Adrenal gland (tissue), 12 donors: ENCODE measurements around the gene CNTN4. TPM values are rescaled to one million over a fixed set of nuclear protein-coding genes. Genes with fewer than 3 reads are reported as not detected.

Experiments
- DNase-seq, 7 donors: peaks; one replicate each; pipeline ENCODE4 v3.0.0-alpha.2; 2019 to 2020
- H3K27ac ChIP-seq, 5 donors: fragments of 200-600 bp; sonication (generic) in 4 of 5; 1 replicate in 3 of 5; 2 replicates in 2 of 5; pipeline versions ENCODE4 v1.5.1 to v1.8.0; 2016 to 2020; ENCODE audit warnings: mild to moderate bottlenecking in 1 of 5
- H3K27me3 ChIP-seq: fragments of 200-600 bp; 2 replicates; pipeline ENCODE4 v1.8.0; 2021
- H3K36me3 ChIP-seq, 2 donors: fragments of 200-600 bp; replicated peaks in 1 of 2; 1 replicate in 1 of 2; 2 replicates in 1 of 2; pipeline versions ENCODE4 v1.5.1 to v1.8.0; 2018 to 2022
- H3K4me1 ChIP-seq, 2 donors: fragments of 200-600 bp; replicated peaks in 1 of 2; 1 replicate in 1 of 2; 2 replicates in 1 of 2; pipeline versions ENCODE4 v1.5.1 to v1.8.0; 2018 to 2021
- H3K4me3 ChIP-seq, 4 donors: fragments of 200-600 bp; sonication (generic) in 3 of 4; one replicate each; pipeline ENCODE4 v1.5.1; 2016 to 2018
- H3K9me3 ChIP-seq, 3 donors: fragments of 200-600 bp; sonication (generic) in 1 of 3; replicated peaks in 1 of 3; 1 replicate in 2 of 3; 2 replicates in 1 of 3; pipeline versions ENCODE4 v1.5.1 to v1.8.0; 2016 to 2021
- POLR2A ChIP-seq, 2 donors: fragments of 450-650 bp; IDR thresholded peaks; one replicate each; pipeline ENCODE4 v1.6.1; 2017; ENCODE audit warnings: antibody characterized with exemption in 2 of 2, mild to moderate bottlenecking in 2 of 2, moderate library complexity in 1 of 2
- whole genome bisulfite sequencing, 4 donors: extraction: QIAGEN DNeasy Blood & Tissue Kit in 2 of 4; methylation state at CpG; one replicate each; pipeline versions ENCODE4 v1.1.5 to v1.1.7; 2013 to 2017; 5-methylcytosine and 5-hydroxymethylcytosine counted together
- intact Hi-C, 2 donors: fragments of 100-400 bp; cut with DNase I; formaldehyde crosslinking; loops; one replicate each; pipeline versions ENCODE4 v1.14.1 to v1.15.0; 2022 to 2023
- polyA plus RNA-seq, 3 donors: library from polyadenylated mRNA; stranded (reverse); fragments of 200-250 nt in 2 of 3; fragments of 350-450 nt in 1 of 3; fragmentation: Illumina TruSeq in 1 of 3; extraction: RNeasy Lipid Tissue Mini Kit (QIAGEN cat#74804) in 1 of 3; gene quantifications; one replicate each; pipeline ENCODE4 v1.2.3, GENCODE V29; 2013 to 2014
- total RNA-seq, 9 donors: library from RNA; depleted of rRNA in 4 of 9; stranded (reverse); fragments of >200 nt in 4 of 9; fragments of 120-200 nt in 1 of 9; fragmentation: NEBNext Ultra II Directional in 1 of 9; extraction: Animal tissue kit (Norgen Biotek cat#: 25700) in 1 of 9; gene quantifications; one replicate each; pipeline versions ENCODE4 v1.1.0 to v1.2.4, GENCODE V29; 2013 to 2023
- TF ChIP-seq, protein P1 (sequence below), 6 experiments: fragments of 450-650 bp in 4 of 6; fragments of 200-600 bp in 2 of 6; sonication (generic) in 1 of 6; IDR thresholded peaks; 1 replicate in 5 of 6; 2 replicates in 1 of 6; pipeline versions ENCODE4 v1.5.1 to v1.8.0; 2016 to 2021; ENCODE audit warnings: antibody characterized with exemption in 6 of 6, mild to moderate bottlenecking in 2 of 6, moderate library complexity in 1 of 6
- donor health status: healthy with polysubstance abuse.
- donor health status: Bipolar disorder and iron deficiency.
- donor health status: DM: yes; HTN: yes; CAD: no.
- donor health status: DM: no; HTN: no; CAD: no.
- donor health status: DM: no; HTN: no; CAD: no.
- donor health status: DM: yes; HTN: yes; CAD: no.

Gene CNTN4
- total and polyA plus RNA-seq, 12 donors = 0.17 to 9.2 (median 1.6) TPM

DNA sequence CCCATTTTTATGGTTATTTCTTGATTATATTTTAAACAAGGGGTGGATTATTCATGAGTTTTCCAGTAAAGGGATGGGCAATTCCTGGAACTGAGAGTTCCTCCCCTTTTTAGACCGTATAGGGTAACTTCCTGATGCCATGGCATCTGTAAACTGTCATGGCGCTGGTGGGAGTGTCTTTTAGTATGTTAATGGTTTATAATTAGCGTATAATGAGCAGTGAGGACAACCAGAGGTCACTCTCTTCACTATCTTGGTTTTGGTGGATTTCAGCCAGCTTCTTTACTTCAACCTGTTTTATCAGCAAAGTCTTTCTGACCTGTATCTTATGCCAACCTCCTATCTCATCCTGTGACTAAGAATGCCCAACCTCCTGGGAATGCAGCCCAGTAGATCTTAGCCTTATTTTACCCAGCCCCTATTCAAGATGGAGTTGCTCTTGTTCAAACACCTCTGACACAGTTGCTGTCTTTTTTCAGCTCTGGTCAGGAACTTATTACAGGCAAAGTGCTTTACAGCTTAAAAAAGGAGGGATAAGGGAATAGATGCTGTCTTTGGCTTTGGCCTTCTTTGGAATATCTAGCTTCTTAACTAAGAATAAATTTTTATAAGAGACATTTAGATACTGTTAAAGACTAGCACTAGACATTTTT is 257.8 kb downstream of the CNTN4 start:
- no peak for DNase-seq
- Histone ChIP-seq H3K4me3 (no peak overlapping the region), H3K4me1 (no peaks in the 10 kb centered on the region), H3K27me3 (no peaks in the 10 kb centered on the region), H3K27ac (no peak overlapping the region), H3K9me3 (no peaks in the 10 kb centered on the region), H3K36me3 (no peaks in the 10 kb centered on the region)
- intact Hi-C loops = no loop called here
- 65 to 80% (median 74%) methylated on average over 3 of the region's 3 CpGs for WGBS, 4 donors
- TF ChIP-seq POLR2A (IDR thresholded peaks at IDR 0.05) = no peak
- TF ChIP-seq, protein P1, sequence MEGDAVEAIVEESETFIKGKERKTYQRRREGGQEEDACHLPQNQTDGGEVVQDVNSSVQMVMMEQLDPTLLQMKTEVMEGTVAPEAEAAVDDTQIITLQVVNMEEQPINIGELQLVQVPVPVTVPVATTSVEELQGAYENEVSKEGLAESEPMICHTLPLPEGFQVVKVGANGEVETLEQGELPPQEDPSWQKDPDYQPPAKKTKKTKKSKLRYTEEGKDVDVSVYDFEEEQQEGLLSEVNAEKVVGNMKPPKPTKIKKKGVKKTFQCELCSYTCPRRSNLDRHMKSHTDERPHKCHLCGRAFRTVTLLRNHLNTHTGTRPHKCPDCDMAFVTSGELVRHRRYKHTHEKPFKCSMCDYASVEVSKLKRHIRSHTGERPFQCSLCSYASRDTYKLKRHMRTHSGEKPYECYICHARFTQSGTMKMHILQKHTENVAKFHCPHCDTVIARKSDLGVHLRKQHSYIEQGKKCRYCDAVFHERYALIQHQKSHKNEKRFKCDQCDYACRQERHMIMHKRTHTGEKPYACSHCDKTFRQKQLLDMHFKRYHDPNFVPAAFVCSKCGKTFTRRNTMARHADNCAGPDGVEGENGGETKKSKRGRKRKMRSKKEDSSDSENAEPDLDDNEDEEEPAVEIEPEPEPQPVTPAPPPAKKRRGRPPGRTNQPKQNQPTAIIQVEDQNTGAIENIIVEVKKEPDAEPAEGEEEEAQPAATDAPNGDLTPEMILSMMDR (IDR thresholded peaks at IDR 0.05) = no peak

DNA sequence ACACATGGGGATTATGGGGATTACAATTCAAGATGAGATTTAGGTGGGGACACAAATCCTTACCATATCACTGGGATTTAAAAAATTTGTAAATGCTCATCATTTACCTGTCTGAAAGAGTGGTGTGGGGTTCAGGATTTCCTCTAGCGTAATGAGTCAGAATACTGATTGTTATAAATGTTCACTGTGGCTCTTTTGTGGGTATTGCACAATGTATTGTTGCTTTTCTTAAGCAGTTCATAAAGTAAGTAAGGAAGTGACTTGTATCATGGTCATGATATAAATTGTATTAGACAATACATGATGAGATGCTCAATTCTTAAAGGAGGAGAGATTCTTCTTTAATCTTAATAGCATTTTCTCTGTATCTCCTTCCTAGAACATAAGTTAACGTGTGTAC is 262.1 kb downstream of the CNTN4 start:
- TF ChIP-seq, protein P1 (IDR thresholded peaks at IDR 0.05) = no peak
- TF ChIP-seq POLR2A (IDR thresholded peaks at IDR 0.05) = no peak
- H3K9me3 ChIP-seq = no peaks in the 10 kb centered on the region
- intact Hi-C loops = no loop called here
- no peaks in the 10 kb centered on the region for H3K27me3 ChIP-seq
- H3K4me1 ChIP-seq = no peaks in the 10 kb centered on the region
- WGBS, 4 donors = 67 to 83% (median 74%) methylated on average over 2 of the region's 2 CpGs
- no peak overlapping the region for H3K27ac ChIP-seq
- H3K4me3 ChIP-seq = no peak overlapping the region
- no peak for DNase-seq
- H3K36me3 ChIP-seq = no peaks in the 10 kb centered on the region

DNA sequence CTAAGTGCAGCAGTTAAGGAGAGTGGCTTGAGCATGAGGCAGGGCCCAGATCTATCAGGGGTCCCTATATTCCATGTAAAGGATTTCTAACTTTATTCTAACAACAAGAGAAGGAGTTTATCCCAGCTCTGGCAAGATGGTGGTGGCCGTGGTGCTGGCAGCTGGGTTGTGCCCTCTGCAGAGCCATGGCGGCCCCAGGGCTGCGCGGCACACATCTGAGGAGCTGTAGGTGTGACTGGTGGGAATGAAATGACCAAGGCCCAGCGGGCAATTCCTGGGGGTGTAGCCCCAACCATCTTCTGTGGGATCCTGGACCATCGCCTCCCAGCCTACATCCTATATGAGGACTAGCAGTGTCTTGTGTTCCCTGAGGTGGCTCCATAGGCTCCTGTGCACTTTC is 263.5 kb downstream of the CNTN4 start:
- TF ChIP-seq, protein P1 (IDR thresholded peaks at IDR 0.05) = no peak
- TF ChIP-seq POLR2A (IDR thresholded peaks at IDR 0.05) = no peak

DNA sequence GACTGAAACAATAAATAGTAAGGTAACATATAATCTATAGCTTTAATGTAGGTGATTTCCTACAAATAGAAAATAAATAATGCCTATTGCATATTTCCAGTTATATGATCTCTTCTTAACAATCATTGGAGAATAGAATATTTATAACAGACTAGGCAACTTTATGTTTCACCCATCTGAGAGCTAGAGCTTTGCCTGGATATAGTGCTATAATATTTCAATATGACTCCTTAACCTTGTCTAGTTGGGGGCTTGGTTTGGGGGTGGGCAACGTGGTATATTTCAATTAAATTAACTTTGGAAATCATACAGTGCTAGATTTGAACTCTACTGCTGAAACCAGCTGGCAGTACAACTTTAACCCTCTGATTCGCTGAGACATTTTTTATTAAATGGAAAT is 265.2 kb downstream of the CNTN4 start:
- H3K4me3 ChIP-seq = no peak overlapping the region
- intact Hi-C loops = no loop called here
- H3K9me3 ChIP-seq = no peaks in the 10 kb centered on the region
- no peak for TF ChIP-seq POLR2A (IDR thresholded peaks at IDR 0.05)
- TF ChIP-seq, protein P1 (IDR thresholded peaks at IDR 0.05) = no peak
- DNase-seq = no peak
- WGBS, 4 donors = 56 to 69% (median 61%) methylated on average over 2 of the region's 2 CpGs
- H3K27me3 ChIP-seq = no peaks in the 10 kb centered on the region
- H3K27ac ChIP-seq = no peak overlapping the region
- H3K4me1 ChIP-seq = no peaks in the 10 kb centered on the region
- no peaks in the 10 kb centered on the region for H3K36me3 ChIP-seq

More for the DNA sequence above, 263.5 kb downstream of the CNTN4 start:
- H3K27me3 ChIP-seq = no peaks in the 10 kb centered on the region
- intact Hi-C loops = no loop called here
- no peaks in the 10 kb centered on the region for H3K9me3 ChIP-seq
- no peak for DNase-seq
- H3K4me1 ChIP-seq = no peaks in the 10 kb centered on the region
- no peak overlapping the region for H3K27ac ChIP-seq
- no peak overlapping the region for H3K4me3 ChIP-seq
- H3K36me3 ChIP-seq = no peaks in the 10 kb centered on the region
- 86 to 93% (median 91%) methylated on average over 5 to 6 of the region's 6 CpGs for WGBS, 4 donors
